ENCODE results near the gene CELA3A.
"Not testable (repeated sequence)": the region's sequence is repeated elsewhere in the genome, so short reads cannot be mapped to it uniquely, and the experiment has no call there.

Gene CELA3A

DNA sequence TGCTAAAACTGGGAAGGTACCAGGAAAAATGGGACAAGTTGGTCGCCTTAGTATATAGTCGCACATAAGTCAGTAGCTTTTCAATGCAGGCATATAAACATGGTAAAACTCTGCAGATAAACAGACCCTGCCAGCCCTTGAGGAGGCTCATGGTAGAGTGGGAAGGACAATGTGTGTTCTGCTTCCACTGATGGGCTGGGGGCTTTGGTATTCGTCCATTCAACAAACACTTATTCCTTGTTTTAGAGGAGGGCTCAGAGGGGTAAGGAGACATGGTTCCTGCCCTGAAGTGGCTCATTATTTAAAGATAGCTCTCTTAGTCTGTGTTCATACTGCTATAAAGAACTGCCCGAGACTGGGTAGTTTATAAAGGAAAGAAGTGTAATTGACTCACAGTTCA is 11.3 kb downstream of the CELA3A start:
- in situ Hi-C loops (cut with MboI; ENCODE audit: low sequenced_read_pairs) = not testable (repeated sequence)

DNA sequence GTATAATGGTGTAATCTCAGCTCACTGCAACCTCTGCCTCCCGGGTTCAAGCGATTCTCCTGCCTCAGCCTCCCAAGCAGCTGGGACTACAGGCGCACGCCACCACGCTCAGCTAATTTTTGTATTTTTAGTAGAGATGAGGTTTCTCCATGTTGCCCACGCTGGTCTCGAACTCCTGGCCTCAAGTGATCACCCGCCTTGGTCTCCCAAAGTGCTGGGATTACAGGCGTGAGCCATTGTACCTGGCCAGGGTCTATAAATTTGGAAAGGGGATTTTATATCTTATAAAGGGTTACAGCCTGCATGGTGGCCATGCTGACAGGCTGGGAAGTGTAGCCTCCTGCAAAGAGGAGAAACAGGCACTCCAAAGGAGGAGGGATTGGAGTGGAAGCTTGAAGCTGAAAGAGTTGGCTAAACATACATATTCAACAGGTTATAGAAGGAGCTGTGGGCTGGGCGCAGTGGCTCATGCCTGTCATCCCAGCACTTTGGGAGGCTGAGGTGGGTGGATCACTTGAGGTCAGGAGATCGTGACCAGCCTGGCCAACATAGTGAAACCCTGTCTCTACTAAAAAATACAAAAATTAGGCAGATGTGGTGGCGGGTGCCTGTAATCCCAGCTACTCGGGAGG is 13.2 kb downstream of the CELA3A start:
- in situ Hi-C loops (cut with MboI; ENCODE audit: low sequenced_read_pairs) = not testable (repeated sequence)

DNA sequence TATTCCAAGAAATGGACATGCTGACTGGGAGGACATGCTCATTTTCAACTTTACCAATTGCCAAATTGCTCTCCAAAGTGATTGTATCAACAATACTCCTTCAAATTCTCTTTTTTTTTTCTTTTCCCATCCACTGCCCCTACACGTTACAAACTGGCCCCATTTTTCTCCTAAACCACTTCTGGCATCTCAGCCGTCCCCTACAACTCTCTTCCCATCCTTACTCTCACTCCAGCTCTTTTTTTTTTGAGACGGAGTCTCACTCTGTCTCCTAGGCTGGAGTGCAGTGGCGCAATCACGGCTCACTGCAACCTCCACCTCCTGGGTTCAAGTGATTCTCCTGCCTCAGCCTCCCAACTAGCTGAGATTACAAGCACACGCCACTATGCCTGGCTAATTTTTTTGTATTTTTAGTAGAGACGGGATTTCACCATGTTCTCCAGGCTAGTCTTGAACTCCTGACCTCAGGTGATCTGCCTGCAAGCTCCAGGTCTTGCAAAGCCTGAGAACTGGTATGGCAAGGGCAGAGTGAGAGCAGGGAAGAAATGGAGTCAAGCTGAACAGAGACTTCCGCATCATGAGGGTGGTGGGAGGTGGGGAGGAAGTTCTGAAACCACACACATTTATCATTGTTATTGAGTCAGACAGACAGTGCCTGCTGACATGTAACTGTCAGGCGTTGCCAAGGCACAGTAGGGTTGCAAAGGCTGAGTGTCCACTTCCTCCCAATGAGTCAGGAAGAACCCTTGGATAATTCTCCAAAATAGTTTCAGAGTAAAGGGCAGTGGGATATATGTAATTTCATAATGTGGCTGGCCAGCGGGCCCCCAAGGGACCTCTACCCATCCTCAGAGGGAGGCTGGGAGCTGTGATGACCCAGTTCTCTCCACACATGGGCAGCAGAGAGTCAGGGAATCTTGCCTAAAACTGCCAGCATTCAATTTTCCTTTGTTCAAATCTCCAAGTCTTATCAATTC is 17.4 kb downstream of the CELA3A start:
- in situ Hi-C loops (cut with MboI; ENCODE audit: low sequenced_read_pairs) = no loop called here

DNA sequence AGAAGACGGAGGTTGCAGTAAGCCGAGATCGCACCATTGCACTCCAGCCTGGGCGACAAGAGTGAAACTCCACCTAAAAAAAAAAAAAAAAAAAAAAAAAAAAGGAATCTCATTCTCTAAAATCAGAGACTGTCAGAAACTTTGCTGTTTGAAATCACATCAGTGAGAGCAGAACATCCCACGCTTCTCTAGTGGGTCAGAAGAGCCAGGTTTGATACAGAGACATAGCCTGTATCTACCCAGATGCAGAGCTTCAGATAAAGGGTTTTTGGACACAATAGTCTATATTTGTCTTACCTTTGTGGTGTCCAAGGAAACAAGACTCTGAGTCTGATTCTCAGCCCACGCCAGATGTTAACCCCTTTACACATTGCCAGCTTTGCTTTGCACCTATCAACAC is 19.6 kb downstream of the CELA3A start:
- in situ Hi-C loops (cut with MboI; ENCODE audit: low sequenced_read_pairs) = no loop called here

DNA sequence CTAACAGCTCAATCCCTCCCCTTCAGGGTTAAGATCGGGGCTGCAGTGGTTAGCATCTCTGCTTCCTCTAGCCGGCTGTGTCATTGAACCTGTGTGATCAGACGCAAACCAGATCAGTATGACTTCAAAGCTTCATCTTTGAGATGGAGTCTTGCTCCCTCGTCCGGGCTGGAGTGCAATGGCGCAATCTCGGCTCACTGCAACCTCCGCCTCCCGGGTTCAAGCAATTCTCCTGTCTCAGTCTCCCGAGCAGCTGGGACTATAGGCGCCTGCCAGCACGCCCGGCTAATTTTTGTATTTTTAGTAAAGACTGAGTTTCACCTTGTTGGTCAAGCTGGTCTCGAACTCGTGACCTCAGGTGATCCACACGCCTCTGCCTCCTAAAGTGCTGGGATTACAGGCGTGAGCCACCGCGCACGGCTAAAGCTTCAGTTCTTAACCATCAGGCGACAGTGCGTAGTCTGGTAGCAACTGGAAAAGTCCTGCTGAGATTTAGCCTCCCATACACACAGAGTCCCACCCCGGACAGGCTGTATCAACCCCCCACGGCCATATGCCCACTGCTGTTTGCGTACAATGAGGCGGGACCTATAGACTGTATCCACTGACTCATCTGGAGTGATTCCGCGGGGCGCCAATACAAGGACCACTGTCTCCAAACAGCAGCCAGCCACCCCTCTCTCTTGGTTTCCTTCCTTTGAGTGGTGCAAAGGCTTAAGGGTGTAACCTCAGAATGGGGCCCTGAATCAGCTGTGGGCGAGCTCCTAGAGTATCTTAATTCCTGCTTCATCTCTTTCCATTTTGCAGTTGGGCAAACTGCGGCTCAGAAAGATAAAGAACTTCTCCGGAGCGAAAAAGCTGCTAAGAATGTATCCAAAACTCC is 23.3 kb downstream of the CELA3A start:
- in situ Hi-C loops (cut with MboI; ENCODE audit: low sequenced_read_pairs) = no loop called here

DNA sequence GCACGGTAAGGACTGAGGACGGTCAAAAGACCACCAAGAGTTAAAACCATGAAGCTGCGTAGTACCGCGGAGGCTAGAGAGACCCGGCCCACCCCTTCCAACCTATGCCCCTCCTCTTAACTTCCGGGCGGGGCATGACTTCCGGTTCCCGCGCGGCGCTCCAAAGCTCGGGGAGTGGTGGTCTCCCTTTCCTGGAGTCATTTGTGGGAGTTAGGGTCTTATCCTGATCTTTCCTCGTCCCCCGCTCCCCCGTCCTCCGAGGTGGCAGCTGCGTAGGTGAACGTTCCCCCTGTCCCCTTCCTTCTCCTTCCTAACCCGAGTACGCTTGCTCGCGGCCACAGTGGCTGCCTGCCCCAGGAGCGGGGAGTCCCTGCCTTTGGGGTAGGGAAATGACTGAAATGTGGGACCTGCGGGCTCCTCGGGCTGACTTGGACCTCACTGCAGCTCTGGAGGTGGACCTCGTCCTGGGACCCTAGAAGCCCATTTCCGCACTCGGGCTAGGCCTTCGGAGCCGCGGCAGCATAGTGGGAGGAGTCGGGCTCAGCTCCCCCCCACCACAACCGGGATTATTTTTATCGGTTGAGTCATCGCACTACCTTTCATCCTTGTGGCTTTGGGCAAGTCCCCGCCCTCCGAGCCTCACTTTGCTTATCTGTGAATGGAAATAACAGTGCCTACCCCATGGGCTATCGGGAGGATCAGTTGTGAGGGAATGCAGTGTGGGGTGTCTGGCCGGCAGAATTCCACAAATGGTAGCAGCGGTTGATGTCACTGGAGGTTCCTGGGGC is 24.1 kb downstream of the CELA3A start:
- in situ Hi-C loops (cut with MboI; ENCODE audit: low sequenced_read_pairs) = no loop called here

DNA sequence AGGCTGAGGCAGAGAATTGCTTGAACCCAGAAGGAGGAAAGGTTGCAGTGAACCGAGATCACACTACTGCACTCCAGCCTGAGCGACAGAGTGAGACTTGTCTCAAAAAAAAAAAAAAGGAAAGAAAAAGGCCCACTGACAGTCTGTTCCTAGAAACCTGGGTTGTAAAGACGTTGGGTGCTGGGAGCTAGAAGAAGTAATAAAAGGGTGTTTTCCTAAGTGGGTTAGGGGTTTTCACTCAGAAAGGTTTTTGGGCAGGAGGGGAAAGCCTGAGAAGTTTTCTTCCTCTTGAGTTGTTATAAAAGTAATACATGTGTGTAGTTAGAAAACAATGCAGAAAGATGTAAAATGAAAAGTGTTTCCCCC is 25.4 kb downstream of the CELA3A start:
- in situ Hi-C loops (cut with MboI; ENCODE audit: low sequenced_read_pairs) = no loop called here

DNA sequence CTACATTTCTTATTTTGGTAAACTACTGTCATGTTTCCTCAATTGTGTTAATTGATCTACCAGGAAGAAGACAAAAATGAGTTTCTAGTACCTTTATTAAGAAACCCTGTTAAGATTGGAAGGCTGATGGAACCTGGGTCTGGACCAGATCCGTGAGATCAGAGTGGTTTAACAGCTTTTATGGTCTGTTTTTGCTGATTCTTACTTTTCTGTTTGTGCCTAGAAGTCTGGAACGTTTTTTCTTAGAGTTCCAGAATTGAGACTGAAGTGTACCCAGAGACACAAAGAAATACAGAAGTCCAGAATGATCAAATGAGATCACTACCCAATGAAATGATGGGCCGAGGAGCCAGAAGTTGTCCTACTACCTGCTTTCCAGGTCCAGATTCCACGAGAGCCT is 28.6 kb downstream of the CELA3A start:
- in situ Hi-C loops (cut with MboI; ENCODE audit: low sequenced_read_pairs) = no loop called here

DNA sequence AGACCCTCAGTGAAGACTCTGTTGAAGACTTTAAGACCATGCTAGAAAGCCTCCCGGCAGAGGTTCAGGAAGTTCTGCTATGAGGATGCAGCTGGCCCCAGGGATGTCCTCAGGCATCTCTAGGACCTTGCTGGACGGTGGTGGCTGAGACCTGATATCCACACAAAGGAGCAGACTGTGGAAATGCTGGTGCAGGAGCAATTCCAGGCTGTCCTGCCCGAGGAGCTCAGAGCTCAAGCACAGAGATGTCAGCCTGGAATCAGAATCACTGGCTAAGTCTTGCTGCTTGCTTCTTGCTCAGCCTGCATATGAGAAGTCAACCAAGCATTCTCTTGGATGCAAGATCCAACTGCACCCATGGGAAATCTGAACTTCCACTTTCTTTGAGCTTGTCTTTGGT is 29.0 kb downstream of the CELA3A start:
- in situ Hi-C loops (cut with MboI; ENCODE audit: low sequenced_read_pairs) = no loop called here

DNA sequence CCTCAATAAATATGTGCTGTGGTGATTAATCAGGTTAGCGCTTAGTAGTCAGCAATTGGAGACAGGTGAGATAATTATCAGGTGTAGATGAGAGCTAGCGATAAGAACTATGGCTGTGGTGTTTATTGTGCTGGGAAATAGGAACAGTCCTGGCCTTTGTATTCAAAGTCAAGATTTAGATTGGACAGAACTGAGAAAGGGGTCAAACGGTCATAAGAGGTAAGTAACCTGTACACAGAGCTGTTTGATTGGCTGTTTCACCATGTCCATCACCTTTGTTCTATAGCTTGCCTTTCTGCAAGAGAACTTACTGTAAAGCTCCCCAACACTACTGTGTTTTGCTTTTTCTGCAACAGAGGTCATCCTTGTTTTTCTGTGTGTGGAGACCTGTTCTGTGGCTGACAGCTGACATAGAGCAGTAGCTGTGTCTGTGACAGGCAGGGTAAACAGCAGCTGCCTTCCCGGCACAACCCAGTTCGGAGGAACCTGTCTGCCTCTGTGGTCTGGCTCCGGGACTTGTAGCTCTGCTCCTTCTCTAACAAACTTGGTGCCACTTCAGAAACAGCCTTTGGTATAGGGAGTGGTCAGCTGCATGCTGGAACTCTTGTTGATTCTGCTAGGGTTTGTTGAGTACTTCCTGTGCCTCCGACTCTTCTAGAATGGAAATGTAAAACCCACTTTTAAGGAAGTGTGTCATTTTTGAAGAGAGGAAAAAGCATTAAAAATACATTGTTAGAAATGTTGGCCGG is 29.9 kb downstream of the CELA3A start:
- in situ Hi-C loops (cut with MboI; ENCODE audit: low sequenced_read_pairs) = no loop called here

DNA sequence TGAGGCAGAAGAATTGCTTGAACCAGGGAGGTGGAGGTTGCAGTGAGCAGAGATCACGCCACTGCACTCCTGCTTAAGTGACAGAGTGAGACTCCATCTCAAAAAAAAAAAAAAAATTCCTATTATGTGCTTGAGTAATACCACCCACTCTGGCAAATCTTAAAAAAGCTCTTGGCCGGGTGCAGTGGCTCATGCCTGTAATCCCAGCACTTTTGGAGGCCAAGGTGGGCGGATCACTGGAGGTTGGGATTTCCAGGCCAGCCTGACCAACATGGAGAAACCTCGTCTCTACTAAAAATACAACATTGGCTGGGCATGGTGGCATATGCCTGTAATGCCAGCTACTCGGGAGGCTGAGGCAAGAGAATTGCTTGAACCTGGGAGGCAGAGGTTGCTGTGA is 33.4 kb downstream of the CELA3A start:
- in situ Hi-C loops (cut with MboI; ENCODE audit: low sequenced_read_pairs) = not testable (repeated sequence)

DNA sequence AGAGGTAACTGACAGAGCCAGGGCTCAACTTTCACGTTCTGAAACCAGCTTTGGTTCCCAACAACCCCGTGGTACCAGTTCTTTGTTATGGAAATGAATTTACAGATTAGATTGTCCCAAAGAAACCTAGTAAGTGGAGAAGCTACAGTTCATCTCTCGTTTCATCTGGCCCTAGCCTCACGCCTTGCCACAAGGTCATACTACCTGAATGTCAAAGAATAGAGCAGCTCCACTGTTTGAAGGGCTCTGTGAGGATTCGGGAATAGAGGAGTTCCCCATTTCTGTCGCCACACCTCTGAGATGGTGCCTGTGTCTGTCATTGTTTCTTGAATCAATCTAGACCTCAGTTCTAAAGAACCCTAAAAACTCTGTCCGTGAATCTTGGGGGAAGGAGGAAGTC is 36.1 kb downstream of the CELA3A start:
- in situ Hi-C loops (cut with MboI; ENCODE audit: low sequenced_read_pairs) = no loop called here

DNA sequence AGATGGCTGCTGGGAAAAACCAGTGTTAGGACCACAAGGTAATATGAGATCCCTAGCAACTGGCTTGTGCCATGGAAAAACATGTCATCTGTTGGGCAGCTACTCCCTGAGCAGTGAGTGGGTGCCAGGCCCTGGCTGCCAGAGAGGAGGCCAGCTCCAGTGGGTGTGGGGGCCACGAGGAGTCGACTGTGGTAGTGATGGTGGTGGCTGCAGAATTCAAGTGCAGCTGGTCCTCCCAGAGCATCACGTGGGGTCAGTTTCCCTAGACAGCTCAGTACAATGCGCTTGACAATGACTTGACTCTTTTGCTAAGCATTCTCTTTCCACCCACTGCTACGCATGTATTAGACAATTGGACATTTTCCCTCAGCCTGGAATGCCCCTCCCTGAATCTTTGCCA is 36.6 kb downstream of the CELA3A start:
- in situ Hi-C loops (cut with MboI; ENCODE audit: low sequenced_read_pairs) = no loop called here

DNA sequence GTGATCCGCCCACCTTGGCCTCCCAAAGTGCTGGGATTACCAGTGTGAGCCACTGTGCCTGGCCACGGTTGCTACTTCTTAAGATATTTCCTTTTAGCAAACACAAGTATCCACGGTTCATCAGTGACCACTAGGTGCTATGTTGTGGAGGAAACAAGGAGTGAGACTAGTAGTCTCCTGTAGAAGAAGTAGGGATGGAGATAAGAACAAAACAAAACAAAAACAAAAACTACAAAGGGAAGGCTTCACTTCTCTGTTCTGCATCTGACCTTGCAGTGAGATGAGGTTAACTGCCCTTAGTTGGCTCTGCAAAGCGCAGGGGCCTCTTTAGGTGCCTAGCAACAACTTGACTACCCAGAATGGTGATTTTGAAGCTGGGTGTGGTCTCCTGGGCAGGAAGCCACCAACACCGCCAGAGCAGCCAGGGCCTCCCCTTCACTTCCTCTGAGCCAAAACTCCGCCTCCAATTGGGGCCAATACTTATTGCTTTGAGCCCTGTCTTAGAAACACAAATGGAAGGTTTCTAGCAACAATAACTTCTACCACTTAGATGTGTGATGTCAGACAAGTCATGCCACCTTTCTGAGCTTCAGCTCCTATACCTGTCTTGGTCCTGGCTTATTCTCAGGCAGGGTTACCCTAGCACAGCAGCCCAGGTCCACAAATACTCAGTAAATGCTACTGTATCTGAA is 38.3 kb downstream of the CELA3A start:
- in situ Hi-C loops (cut with MboI; ENCODE audit: low sequenced_read_pairs) = no loop called here

DNA sequence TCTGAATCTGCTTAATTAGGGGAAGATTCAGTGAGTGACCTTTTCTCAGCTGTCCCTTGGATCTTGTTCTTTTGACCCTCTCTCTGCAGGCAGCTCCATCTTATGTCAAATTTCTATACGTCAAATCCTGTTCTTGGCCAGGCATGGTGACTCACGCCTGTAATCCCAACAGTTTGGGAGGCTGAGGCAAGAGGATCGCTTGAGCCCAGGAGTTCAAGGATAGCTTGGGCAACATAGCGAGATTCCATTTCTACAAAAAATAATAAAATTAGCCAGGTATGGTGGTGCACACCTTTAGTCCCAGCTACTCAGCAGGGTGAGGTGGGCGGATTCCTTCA is 38.8 kb downstream of the CELA3A start:
- in situ Hi-C loops (cut with MboI; ENCODE audit: low sequenced_read_pairs) = no loop called here

DNA sequence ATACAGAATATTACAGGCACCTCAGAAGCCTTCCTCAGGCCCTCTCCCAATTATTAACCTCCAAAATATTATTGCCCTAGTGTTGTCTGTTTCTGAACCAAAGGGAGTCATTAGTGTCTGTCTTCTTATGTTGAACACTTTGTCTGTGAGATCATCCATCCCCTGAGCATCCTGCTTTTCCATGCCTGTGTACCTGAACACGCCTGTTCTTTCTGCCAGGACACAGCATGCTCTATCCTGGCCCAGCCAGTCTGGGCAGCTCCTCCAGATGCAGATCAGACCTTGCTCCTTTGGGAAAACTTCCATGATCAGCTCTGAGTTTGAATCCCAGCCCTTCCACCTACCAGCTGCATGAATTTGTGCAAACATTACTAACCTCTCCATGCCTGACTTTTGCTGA is 40.0 kb downstream of the CELA3A start:
- in situ Hi-C loops (cut with MboI; ENCODE audit: low sequenced_read_pairs) = no loop called here

DNA sequence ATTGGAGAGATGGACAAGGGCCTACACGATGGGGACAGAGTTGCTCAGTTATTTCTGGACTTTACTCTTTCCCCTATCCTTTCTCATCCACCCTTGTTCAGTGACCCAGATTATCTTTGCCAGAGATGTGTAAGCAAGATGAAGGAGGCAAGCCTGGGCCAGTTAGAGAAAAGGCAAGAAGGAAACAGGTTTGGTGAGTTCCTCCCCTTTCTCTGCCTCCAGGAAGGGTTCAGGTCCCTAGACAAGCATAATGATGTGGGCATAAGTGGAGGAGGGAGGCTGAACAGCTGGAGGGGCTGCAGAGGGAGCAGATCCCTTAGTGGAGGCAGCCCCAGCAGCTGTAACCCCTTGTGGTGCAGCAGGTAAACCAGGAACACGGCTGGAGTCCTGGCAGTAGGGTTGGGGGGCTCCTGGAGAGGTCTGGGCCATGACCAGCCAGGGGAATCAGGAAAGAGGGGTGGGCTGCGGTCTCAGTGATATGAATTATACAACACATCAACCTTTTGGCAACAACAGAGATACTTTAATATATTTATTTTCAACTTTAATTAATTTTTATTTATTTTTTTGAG is 41.8 kb downstream of the CELA3A start:
- in situ Hi-C loops (cut with MboI; ENCODE audit: low sequenced_read_pairs) = no loop called here

DNA sequence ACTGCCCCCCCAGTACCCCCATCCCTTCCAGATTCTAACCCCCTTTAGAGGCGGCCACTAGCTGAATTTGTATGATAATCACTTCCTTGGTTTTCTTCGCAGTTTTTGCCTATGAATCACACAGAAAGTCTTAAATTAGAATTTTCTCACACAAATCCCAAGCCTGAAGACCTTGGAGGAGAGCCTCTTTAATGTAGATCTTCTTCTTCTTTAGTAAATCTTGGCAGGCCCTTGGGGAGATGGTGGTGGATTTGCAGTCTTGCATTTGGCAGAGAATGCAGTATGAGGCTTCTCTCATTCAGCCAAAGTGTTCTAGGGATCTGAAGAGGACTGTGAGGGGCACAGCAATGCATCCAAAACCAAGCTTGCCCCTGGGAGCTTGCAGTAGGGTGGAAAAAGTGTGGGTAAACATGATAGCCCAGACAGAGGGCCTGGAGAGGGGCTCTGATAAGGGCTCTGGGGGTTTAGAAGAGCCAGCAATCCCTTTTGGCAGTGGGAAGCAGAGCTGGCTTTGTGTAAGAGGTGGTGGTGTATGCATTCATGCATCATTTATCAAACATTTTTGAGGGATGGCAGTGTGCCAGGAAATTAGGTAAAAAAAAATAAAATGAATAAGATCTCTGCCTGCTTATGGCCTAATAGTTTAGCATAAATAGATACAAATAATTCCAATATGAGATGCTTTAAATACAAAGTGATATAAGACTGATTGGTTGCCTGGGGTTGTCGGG is 43.4 kb downstream of the CELA3A start:
- in situ Hi-C loops (cut with MboI; ENCODE audit: low sequenced_read_pairs) = no loop called here

Measured in HL-60/S4 (cell line).